T-cell (primary cell): Measurements from ENCODE around the gene KIAA1217. TPM values are rescaled to one million over a fixed set of nuclear protein-coding genes. Genes with fewer than 3 reads are reported as not detected.

Experiments used
- ATAC-seq, 4 experiments: fragments of 200-7000 bp in 3 of 4; fragments of 150-1000 bp in 1 of 4; cut with Tn5 transposase; replicated peaks in 1 of 4; 1 replicate in 3 of 4; 2 replicates in 1 of 4; pipeline ENCODE4 v1.10.0; 2021; ENCODE audit warnings: moderate library complexity in 3 of 4, mild to moderate bottlenecking in 2 of 4, moderate number of reproducible peaks in 1 of 4
- CTCF ChIA-PET, 2 donors: fragments of 300-600 bp; sonication (Branson Sonifier 250); formaldehyde crosslinking; loops; one replicate each; lab custom pipeline; 2022; ENCODE audit warnings: antibody characterized with exemption in 2 of 2; lab: Charles Lee
- POLR2A ChIA-PET, 2 donors: fragments of 300-600 bp; sonication (Branson Sonifier 250); formaldehyde crosslinking; loops; one replicate each; lab custom pipeline; 2022; ENCODE audit warnings: antibody characterized with exemption in 2 of 2; lab: Charles Lee
- DNase-seq, 35 experiments: peaks; one replicate each; pipeline versions ENCODE4 v3.0.0 to v3.0.0-alpha.2; 2013 to 2023
- H3K27ac ChIP-seq: one replicate; pipeline ENCODE4 v1.5.1; 2013; ENCODE audit warnings: low read length
- H3K27me3 ChIP-seq, 2 experiments: replicated peaks in 1 of 2; 1 replicate in 1 of 2; 2 replicates in 1 of 2; pipeline versions ENCODE4 v1.6.1 to v1.7.0; 2013; ENCODE audit warnings: low read length in 1 of 2, mixed read lengths in 1 of 2; ENCODE audit not compliant: control insufficient read depth in 2 of 2, insufficient read depth in 2 of 2; ENCODE audit errors: extremely low read depth in 1 of 2
- H3K36me3 ChIP-seq, 2 donors: 1 replicate in 1 of 2; 2 replicates in 1 of 2; pipeline versions ENCODE4 v1.6.1 to v1.7.0; 2013; ENCODE audit warnings: low read length in 1 of 2; ENCODE audit not compliant: control insufficient read depth in 2 of 2, insufficient read depth in 1 of 2; ENCODE audit errors: extremely low read depth in 1 of 2
- H3K4me1 ChIP-seq, 2 experiments: 1 replicate in 1 of 2; 2 replicates in 1 of 2; pipeline versions ENCODE4 v1.6.1 to v1.7.0; 2013; ENCODE audit warnings: low read length in 2 of 2, mixed read lengths in 1 of 2; ENCODE audit not compliant: insufficient read depth in 2 of 2, control insufficient read depth in 1 of 2; ENCODE audit errors: extremely low read depth in 1 of 2
- H3K4me3 ChIP-seq, 2 donors: 1 replicate in 1 of 2; 2 replicates in 1 of 2; pipeline versions ENCODE4 v1.5.1 to v1.7.0; 2013; ENCODE audit warnings: mild to moderate bottlenecking in 2 of 2, low read length in 1 of 2, moderate library complexity in 1 of 2; ENCODE audit not compliant: control insufficient read depth in 1 of 2; ENCODE audit errors: extremely low read depth in 1 of 2
- H3K9me3 ChIP-seq: 2 replicates; pipeline ENCODE4 v1.7.0; 2013
- H3K27ac Mint-ChIP-seq, 2 donors: one replicate each; pipeline ENCODE4 v1.8.0; 2020 to 2021; ENCODE audit warnings: mild to moderate bottlenecking in 2 of 2, mixed read lengths in 2 of 2
- H3K27me3 Mint-ChIP-seq, 2 donors: one replicate each; pipeline ENCODE4 v1.8.0; 2021 to 2022; ENCODE audit warnings: mixed read lengths in 2 of 2
- H3K36me3 Mint-ChIP-seq: one replicate; pipeline ENCODE4 v1.8.0; 2021; ENCODE audit warnings: mixed read lengths
- H3K4me1 Mint-ChIP-seq, 3 donors: one replicate each; pipeline ENCODE4 v1.8.0; 2020 to 2022; ENCODE audit warnings: mixed read lengths in 3 of 3, mild to moderate bottlenecking in 1 of 3
- H3K4me3 Mint-ChIP-seq, 3 donors: one replicate each; pipeline ENCODE4 v1.8.0; 2020 to 2022; ENCODE audit warnings: mild to moderate bottlenecking in 3 of 3, mixed read lengths in 3 of 3, moderate library complexity in 3 of 3
- H3K9me3 Mint-ChIP-seq, 3 donors: one replicate each; pipeline ENCODE4 v1.8.0; 2020 to 2022; ENCODE audit warnings: mixed read lengths in 3 of 3
- whole genome bisulfite sequencing: methylation state at CpG from one replicate; pipeline ENCODE4 v1.1.5; 2013; ENCODE audit warnings: missing lambda C conversion rate; ENCODE audit not compliant: insufficient coverage; 5-methylcytosine and 5-hydroxymethylcytosine counted together
- total RNA-seq, 35 experiments: library from RNA in 6 of 35; stranded (reverse) in 6 of 35; fragments of 120-200 nt in 1 of 35; gene quantifications; one replicate each; pipeline versions ENCODE4 v1.2.1 to v1.2.4 and lab custom pipeline; 2013 to 2026

Gene KIAA1217
- total RNA-seq, 5 donors from 2014 or later (not counting 1 experiment from before 2014, with no cell fraction given), result 0.12 to 1.2 (median 0.66) TPM; not detected in 1

- no peaks in the 10 kb centered on the region for H3K4me1 ChIP-seq
- H3K4me3 Mint-ChIP-seq, result no peak overlapping the region
- ChIA-PET CTCF (no interaction called here), POLR2A (no interaction called here)
- no peaks in the 10 kb centered on the region for H3K4me1 Mint-ChIP-seq
- H3K36me3 Mint-ChIP-seq, result no peaks in the 10 kb centered on the region
- DNase-seq (no peak), ATAC-seq (no peak)
- no peak overlapping the region for H3K4me3 ChIP-seq
- H3K27me3 Mint-ChIP-seq, result peaks cover 0 to 5% of the 10 kb centered on the region in 2 donors
- no peaks in the 10 kb centered on the region for H3K9me3 ChIP-seq
- H3K9me3 Mint-ChIP-seq, result no peaks in the 10 kb centered on the region
- H3K27ac Mint-ChIP-seq, result no peak overlapping the region
- 17% methylated on average over 1 of the region's 2 CpGs for WGBS
- no peak overlapping the region for H3K27ac ChIP-seq
- no peaks in the 10 kb centered on the region for H3K36me3 ChIP-seq
- peaks cover 0 to 3% of the 10 kb centered on the region in 2 experiments for H3K27me3 ChIP-seq
Observed at GRCh38 chr10:24551161-24551560, 342.2 kb downstream of the KIAA1217 start.

GRCh38 chr10:24552346-24553016 lies 343.5 kb downstream of the KIAA1217 start:
- no peaks in the 10 kb centered on the region for H3K36me3 Mint-ChIP-seq
- H3K4me3 Mint-ChIP-seq, result no peak overlapping the region
- H3K27me3 Mint-ChIP-seq, result peaks cover 3 to 9% of the 10 kb centered on the region in 2 donors
- WGBS, result 75% methylated on average over 12 of the region's 22 CpGs
- H3K4me1 ChIP-seq, result peaks cover 0 to 4% of the 10 kb centered on the region in 2 experiments
- POLR2A ChIA-PET, result no interaction called here
- peaks cover 5 to 6% (median 6%) of the 10 kb centered on the region in 3 donors for H3K4me1 Mint-ChIP-seq
- no peak overlapping the region for H3K4me3 ChIP-seq
- no peak overlapping the region for H3K27ac ChIP-seq
- no peak overlapping the region for H3K27ac Mint-ChIP-seq
- ATAC-seq, result peak in 1 of 4 experiments; percentile 55
- no peaks in the 10 kb centered on the region for H3K36me3 ChIP-seq
- H3K27me3 ChIP-seq, result peaks cover 0 to 3% of the 10 kb centered on the region in 2 experiments
- DNase-seq, result peak in 17 of 35 experiments; percentile 2 to 27 (median 9)
- no peaks in the 10 kb centered on the region for H3K9me3 ChIP-seq
- H3K9me3 Mint-ChIP-seq, result no peaks in the 10 kb centered on the region
- CTCF ChIA-PET, result interaction anchor here in 1 of 2 donors (0.5 to 0.6 kb wide), 2 partner anchors 14 to 90 kb away, joined by 3 read pairs; no protein-coding TSS in a partner anchor

GRCh38 chr10:24553051-24553612 lies 344.2 kb downstream of the KIAA1217 start:
- no peak overlapping the region for H3K4me3 Mint-ChIP-seq
- ATAC-seq, result no peak
- no peak for DNase-seq
- H3K27me3 Mint-ChIP-seq, result peaks cover 3 to 9% of the 10 kb centered on the region in 2 donors
- ChIA-PET CTCF (interaction anchor here in 1 of 2 donors (0.6 kb wide), 1 partner anchor 13 kb away, joined by 3 read pairs; no protein-coding TSS in a partner anchor), POLR2A (no interaction called here)
- no peak overlapping the region for H3K27ac Mint-ChIP-seq
- Histone ChIP-seq H3K27me3 (peaks cover 0 to 3% of the 10 kb centered on the region in 2 experiments), H3K4me3 (no peak overlapping the region), H3K9me3 (no peaks in the 10 kb centered on the region), H3K4me1 (peaks cover 0 to 4% of the 10 kb centered on the region in 2 experiments), H3K36me3 (no peaks in the 10 kb centered on the region), H3K27ac (no peak overlapping the region)
- 66% methylated on average over 5 of the region's 10 CpGs for WGBS
- no peaks in the 10 kb centered on the region for H3K36me3 Mint-ChIP-seq
- H3K9me3 Mint-ChIP-seq, result no peaks in the 10 kb centered on the region
- peaks cover 5 to 6% (median 6%) of the 10 kb centered on the region in 3 donors for H3K4me1 Mint-ChIP-seq

- Mint-ChIP-seq H3K36me3 (no peaks in the 10 kb centered on the region), H3K9me3 (no peaks in the 10 kb centered on the region), H3K27ac (no peak overlapping the region), H3K4me1 (peaks cover 5 to 6% (median 6%) of the 10 kb centered on the region in 3 donors), H3K4me3 (no peak overlapping the region), H3K27me3 (peaks cover 3 to 9% of the 10 kb centered on the region in 2 donors)
- DNase-seq (no peak), ATAC-seq (no peak)
- peaks cover 0 to 3% of the 10 kb centered on the region in 2 experiments for H3K27me3 ChIP-seq
- no peak overlapping the region for H3K27ac ChIP-seq
- H3K9me3 ChIP-seq, result no peaks in the 10 kb centered on the region
- 79% methylated on average over 5 of the region's 7 CpGs for WGBS
- H3K4me3 ChIP-seq, result no peak overlapping the region
- CTCF ChIA-PET, result no interaction called here
- peaks cover 0 to 4% of the 10 kb centered on the region in 2 experiments for H3K4me1 ChIP-seq
- POLR2A ChIA-PET, result no interaction called here
- no peaks in the 10 kb centered on the region for H3K36me3 ChIP-seq
Observed at GRCh38 chr10:24554036-24554435, 345.1 kb downstream of the KIAA1217 start.

DNA sequence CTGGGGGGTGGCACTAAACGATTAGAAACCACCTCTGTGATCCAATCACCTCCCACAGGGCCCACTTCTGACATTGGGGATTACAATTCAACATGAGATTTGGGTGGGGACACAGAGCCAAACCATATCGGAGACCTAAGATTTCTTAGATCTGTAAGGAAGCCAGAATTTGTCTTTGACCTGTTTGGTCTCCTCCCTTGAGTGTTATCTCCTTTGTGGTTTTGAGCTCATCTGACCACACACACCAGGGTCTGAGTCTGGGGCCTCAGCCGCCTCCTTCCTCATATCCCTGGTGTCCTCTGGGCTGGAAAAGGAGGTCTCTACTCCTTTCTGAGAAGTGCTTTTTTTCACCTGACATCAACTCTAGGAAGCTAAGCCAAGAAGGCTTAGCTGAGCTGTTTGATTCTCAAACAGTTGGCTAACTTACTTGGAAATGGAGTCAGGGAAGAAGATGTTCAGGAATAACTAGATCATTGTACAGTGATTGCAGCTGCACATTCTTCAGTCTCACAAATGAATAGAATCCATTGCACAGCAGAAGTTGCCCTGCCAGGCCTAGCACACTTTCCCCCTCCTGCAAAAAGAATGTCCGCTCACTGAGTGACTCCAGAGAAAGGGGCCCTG lies 347.3 kb downstream of the KIAA1217 start:
- no peaks in the 10 kb centered on the region for H3K9me3 Mint-ChIP-seq
- DNase-seq (no peak), ATAC-seq (no peak)
- POLR2A ChIA-PET, result interaction anchor here (0.5 to 0.6 kb wide), 2 partner anchors 68 to 1021 kb away, joined by 5 to 15 read pairs; no protein-coding TSS in a partner anchor
- 79% methylated on average over 2 of the region's 4 CpGs for WGBS
- H3K27me3 ChIP-seq, result no peaks in the 10 kb centered on the region
- no peaks in the 10 kb centered on the region for H3K9me3 ChIP-seq
- no peaks in the 10 kb centered on the region for H3K36me3 ChIP-seq
- peaks cover 5 to 6% (median 6%) of the 10 kb centered on the region in 3 donors for H3K4me1 Mint-ChIP-seq
- H3K4me3 Mint-ChIP-seq, result no peak overlapping the region
- H3K4me1 ChIP-seq, result peaks cover 0 to 4% of the 10 kb centered on the region in 2 experiments
- H3K27me3 Mint-ChIP-seq, result peaks cover 3 to 6% of the 10 kb centered on the region in 2 donors
- H3K36me3 Mint-ChIP-seq, result no peaks in the 10 kb centered on the region
- no peak overlapping the region for H3K27ac ChIP-seq
- H3K27ac Mint-ChIP-seq, result no peak overlapping the region
- H3K4me3 ChIP-seq, result no peak overlapping the region
- CTCF ChIA-PET, result interaction anchor here in 1 of 2 donors (0.6 to 0.7 kb wide), 2 partner anchors 10 to 1241 kb away, joined by 3 to 5 read pairs; no protein-coding TSS in a partner anchor
